ENCODE results near the gene ITSN1. TPM values are rescaled to one million over a fixed set of nuclear protein-coding genes. Genes with fewer than 3 reads are reported as not detected.
A peak's percentile ranks its signal among the peaks of the same experiment; 100 is the strongest.

ITSN1 gene
- total and polyA plus RNA-seq, 3 donors from 2014 or later, result 20.0 to 56.6 (median 48.4) TPM

DNA sequence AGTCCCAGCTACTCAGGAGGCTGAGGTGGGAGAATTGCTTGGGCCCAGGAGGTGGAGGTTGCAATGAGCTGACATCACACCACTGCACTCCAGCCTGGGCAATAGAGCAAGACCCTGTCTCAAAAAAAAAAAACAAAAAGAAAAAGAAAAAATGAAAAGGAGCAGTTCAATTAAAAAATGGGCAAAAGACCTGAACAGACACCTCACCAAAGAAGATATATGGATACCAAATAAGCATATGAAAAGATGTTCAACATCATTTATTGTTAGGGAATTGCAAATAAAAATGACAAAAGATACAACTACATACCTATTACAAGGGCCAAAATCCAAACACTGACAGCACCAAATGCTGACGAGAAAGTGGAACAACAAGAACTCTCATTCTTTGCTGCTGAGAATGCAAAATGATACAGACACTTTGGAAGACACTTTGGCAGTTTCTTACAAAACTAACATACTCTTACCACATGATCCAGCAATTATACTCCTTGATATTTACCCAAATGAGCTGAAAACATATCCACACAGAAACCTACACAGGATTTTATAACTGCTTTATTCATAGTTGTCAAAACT is 302.0 kb downstream of the ITSN1 start:
- no peak overlapping the region for H3K27ac ChIP-seq
- no peaks in the 10 kb centered on the region for H3K36me3 ChIP-seq (ENCODE audit: low read depth, missing control alignments)
- intact Hi-C loops (cut with DNase I; ENCODE audit: low total_unique reads), result no loop called here
- DNase-seq, result no peak
- H3K27me3 ChIP-seq, result no peaks in the 10 kb centered on the region
- TF ChIP-seq POLR2A (IDR thresholded peaks at IDR 0.05), result no peak
- TF ChIP-seq, protein P1, sequence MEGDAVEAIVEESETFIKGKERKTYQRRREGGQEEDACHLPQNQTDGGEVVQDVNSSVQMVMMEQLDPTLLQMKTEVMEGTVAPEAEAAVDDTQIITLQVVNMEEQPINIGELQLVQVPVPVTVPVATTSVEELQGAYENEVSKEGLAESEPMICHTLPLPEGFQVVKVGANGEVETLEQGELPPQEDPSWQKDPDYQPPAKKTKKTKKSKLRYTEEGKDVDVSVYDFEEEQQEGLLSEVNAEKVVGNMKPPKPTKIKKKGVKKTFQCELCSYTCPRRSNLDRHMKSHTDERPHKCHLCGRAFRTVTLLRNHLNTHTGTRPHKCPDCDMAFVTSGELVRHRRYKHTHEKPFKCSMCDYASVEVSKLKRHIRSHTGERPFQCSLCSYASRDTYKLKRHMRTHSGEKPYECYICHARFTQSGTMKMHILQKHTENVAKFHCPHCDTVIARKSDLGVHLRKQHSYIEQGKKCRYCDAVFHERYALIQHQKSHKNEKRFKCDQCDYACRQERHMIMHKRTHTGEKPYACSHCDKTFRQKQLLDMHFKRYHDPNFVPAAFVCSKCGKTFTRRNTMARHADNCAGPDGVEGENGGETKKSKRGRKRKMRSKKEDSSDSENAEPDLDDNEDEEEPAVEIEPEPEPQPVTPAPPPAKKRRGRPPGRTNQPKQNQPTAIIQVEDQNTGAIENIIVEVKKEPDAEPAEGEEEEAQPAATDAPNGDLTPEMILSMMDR (IDR thresholded peaks at IDR 0.05), result no peak
- no peaks in the 10 kb centered on the region for H3K4me1 ChIP-seq
- no peak overlapping the region for H3K4me3 ChIP-seq
- WGBS, 2 donors, result 93 to 94% methylated on average over 1 of the region's 1 CpG
- no peaks in the 10 kb centered on the region for H3K9me3 ChIP-seq

GRCh38 chr21:33945652-33946270 is 303.5 kb downstream of the ITSN1 start:
- intact Hi-C loops (cut with DNase I; ENCODE audit: low total_unique reads), result no loop called here
- Histone ChIP-seq H3K4me3 (no peak overlapping the region), H3K27me3 (no peaks in the 10 kb centered on the region), H3K4me1 (no peaks in the 10 kb centered on the region), H3K9me3 (no peaks in the 10 kb centered on the region), H3K36me3 (ENCODE audit: low read depth, missing control alignments) (no peaks in the 10 kb centered on the region), H3K27ac (no peak overlapping the region)
- WGBS, 2 donors, result 93 to 97% methylated on average over 2 of the region's 2 CpGs
- DNase-seq, result no peak
- TF ChIP-seq, protein P1 (IDR thresholded peaks at IDR 0.05), result no peak
- TF ChIP-seq POLR2A (IDR thresholded peaks at IDR 0.05), result no peak

DNA sequence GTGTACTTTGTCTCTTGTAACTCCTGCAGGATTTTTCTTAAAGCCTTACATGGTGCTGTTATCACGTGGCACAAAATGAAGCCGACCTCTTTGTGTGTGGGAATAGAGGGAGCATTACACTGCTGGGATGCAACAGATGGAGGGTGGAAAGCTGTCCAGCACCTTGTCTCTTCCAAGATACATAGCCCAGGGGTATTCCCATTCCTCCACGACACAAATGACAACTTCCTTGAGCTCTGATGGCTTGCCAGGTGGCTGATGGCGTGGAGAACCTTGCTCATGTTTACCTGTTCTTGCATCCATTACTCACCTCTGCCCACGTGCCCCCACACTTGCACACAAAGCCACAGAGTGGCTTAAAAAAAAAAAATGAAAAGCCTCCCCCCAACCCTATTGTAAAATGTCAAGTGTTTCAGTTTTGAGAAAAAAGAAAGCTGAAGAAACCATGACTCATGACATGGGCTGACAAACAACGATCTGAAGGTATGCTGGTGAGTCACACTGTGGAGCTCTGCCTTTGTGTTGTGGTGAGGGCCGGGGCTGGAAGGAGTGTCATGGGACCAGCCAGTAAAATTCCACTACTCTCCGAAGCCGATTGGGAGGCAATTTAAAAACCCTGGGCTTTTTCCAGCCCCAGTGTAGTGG is 305.3 kb downstream of the ITSN1 start:
- DNase-seq, result peak; percentile 38
- TF ChIP-seq, protein P1 (IDR thresholded peaks at IDR 0.05), result no peak
- TF ChIP-seq POLR2A (IDR thresholded peaks at IDR 0.05), result no peak
- no peaks in the 10 kb centered on the region for H3K36me3 ChIP-seq (ENCODE audit: low read depth, missing control alignments)
- no peaks in the 10 kb centered on the region for H3K4me1 ChIP-seq
- no peak overlapping the region for H3K27ac ChIP-seq
- H3K4me3 ChIP-seq, result no peak overlapping the region
- 46 to 52% methylated on average over 9 of the region's 9 CpGs for WGBS, 2 donors
- intact Hi-C loops (cut with DNase I; ENCODE audit: low total_unique reads), result no loop called here
- no peaks in the 10 kb centered on the region for H3K9me3 ChIP-seq
- no peaks in the 10 kb centered on the region for H3K27me3 ChIP-seq

DNA sequence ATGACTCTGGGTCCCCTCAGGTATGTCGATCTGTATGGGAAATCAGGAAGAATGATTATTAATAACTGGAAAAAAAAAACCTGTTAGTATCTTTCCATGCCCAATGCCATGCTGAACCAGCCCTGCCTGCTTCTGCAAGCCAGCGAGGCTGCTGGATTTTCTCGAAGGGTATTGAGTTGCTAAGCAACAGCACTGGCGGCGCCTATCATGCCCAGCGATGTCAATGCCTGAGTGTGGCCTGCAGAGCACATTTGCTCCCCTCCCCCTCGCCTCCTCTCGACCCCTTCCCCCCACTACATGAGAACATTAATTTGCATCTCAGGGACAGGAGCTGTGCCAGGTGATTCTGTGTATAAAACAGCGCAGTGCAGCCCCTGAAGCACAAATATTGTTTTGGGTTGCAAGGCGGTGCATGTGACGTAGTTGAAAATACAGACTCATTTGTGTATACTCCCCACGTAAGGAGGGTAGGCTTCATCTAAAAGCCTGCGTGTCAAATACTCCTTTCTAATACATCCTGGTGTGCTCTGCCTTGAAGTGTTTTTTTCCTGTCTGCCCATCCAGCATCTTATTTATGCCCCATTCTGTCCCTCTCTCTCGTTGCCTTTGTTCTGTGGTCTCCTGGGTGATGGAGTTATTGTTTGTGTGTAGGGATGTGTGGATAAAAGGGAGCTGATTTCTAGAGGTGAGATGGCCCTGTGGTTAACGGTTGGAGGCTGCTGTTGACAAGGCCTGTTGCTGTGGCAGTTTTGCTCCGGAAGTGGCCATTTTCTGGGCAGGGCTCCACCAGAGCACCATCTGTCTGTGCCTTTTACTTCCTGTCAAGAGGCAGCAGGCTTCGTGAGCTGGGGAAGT is 306.0 kb downstream of the ITSN1 start:
- Histone ChIP-seq H3K4me1 (no peaks in the 10 kb centered on the region), H3K9me3 (no peaks in the 10 kb centered on the region), H3K36me3 (ENCODE audit: low read depth, missing control alignments) (no peaks in the 10 kb centered on the region), H3K27me3 (no peaks in the 10 kb centered on the region), H3K27ac (no peak overlapping the region), H3K4me3 (no peak overlapping the region)
- WGBS, 2 donors, result 63 to 71% methylated on average over 17 of the region's 17 CpGs
- TF ChIP-seq, protein P1 (IDR thresholded peaks at IDR 0.05), result no peak
- no peak for TF ChIP-seq POLR2A (IDR thresholded peaks at IDR 0.05)
- no peak for DNase-seq
- intact Hi-C loops (cut with DNase I; ENCODE audit: low total_unique reads), result no loop called here
